NCI-H2196 treated with DMSO at 0.1 percent for 48 hours (cell line): Measurements from ENCODE around the gene PDF.

ENCODE experiments used
- DNase-seq: peaks from one replicate; lab custom pipeline; 2025; ENCODE audit not compliant: unreplicated experiment; lab: John Stamatoyannopoulos, UW

The PDF gene

DNA sequence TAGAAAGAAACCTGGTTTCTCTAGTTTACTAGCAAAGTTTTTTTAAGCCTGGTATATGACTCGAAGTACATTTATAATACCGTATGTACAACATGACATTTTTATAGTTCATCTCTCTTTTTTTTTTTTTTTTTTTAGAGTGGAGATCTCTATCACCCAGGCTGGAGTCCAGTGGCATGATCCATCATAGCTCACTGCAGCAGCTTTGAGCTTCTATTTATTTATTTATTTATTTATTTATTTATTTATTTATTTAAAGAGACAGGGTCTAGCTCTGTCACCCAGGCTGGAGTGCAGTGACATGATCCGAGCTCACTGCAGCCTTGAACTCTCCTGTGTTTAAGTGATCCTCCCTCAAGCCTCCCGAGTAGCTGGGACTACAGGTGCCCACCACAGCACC lies 45.1 kb downstream of the PDF start:
- no peak for DNase-seq

DNA sequence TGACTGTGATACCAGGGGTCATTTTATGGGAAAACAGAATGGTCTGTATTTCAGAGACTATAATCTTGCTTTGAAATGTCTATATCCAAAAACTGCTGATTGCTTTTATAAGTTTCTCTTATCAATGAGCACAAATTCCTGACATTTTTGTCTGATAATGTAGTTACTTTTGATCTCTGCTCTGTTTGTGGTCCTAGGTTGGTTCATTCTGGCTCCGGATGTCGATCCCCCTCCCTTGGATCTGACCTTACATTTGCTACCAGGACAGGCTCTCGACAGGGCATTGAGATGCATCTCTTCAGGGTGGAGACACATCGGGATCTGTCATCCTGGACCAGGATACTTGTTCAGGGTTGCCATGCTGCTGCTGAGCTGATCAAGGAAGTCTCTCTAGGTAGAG lies 46.5 kb downstream of the PDF start:
- DNase-seq: no peak

DNA sequence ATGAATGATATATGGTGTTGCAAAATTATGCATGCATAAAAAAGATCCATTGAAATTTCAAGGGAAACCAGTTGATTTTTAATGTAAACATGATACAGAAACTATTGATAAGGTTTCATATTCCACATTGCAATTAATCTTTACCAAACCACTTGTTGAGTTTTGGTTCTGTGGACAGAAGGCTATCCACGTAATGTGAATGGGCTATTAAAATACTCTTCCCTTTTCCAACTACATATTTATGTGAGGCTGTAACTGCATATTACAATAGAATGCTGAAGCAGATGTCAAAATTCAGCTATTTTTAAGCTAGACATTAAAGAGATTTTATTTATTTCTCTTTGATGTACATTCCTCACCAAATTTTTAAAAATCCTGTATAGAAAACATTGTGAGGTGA lies 53.0 kb downstream of the PDF start:
- no peak for DNase-seq
